K562 (cell line): Measurements from ENCODE around the gene HOXB5. TPM values are rescaled to one million over a fixed set of nuclear protein-coding genes. Genes with fewer than 3 reads are reported as not detected.

Experiments
- ATAC-seq: fragments of 200-7000 bp; cut with Tn5 transposase; 3 replicates; pipeline ENCODE4 v1.9.1; 2020; ENCODE audit warnings: moderate library complexity
- BruUV-seq: library from RNA; stranded (reverse); fragments of 400-500 nt; replicated peaks from 2 replicates; lab custom pipeline; 2021; lab: Mats Ljungman, UMichigan
- CTCF ChIA-PET: fragments of 300-600 bp; formaldehyde crosslinking; extraction: SDS; loops from one replicate; lab custom pipeline; 2021; ENCODE audit warnings: low intra/inter-chr PET ratio; lab: Yijun Ruan, JAX
- POLR2A ChIA-PET: fragments of 300-600, 350-650 bp; sonication (Branson Sonifier 250); formaldehyde crosslinking; extraction: SDS; loops from one replicate; lab custom pipeline; 2021; ENCODE audit warnings: antibody characterized with exemption, inconsistent platforms; lab: Yijun Ruan, JAX
- DNase-seq, 4 experiments: peaks; one replicate each; pipeline versions ENCODE4 v3.0.0 to v3.0.0-alpha.2; 2011 to 2018; ENCODE audit warnings: low spot score in 3 of 4, mixed read lengths in 3 of 4; ENCODE audit errors: extremely low read depth in 1 of 4
- FAIRE-seq: peaks from 2 replicates; lab custom pipeline; 2011; peaks lifted over from hg19 to GRCh38; lab: Jason Lieb, UNC
- H2AFZ ChIP-seq: 2 replicates; pipeline ENCODE4 v1.6.0; 2011; ENCODE audit warnings: low read depth, low read length, control low read depth, inconsistent platforms
- H3K27ac ChIP-seq: fragments of 200-600 bp; 3 replicates; pipeline ENCODE4 v1.8.0; 2011; ENCODE audit warnings: low read depth, mild to moderate bottlenecking, control low read depth, inconsistent platforms, low read length, moderate library complexity, mixed read lengths; ENCODE audit errors: extremely low read depth
- H3K27me3 ChIP-seq, 2 experiments: fragments of 300-600 bp in 1 of 2; 2 replicates in 1 of 2; 3 replicates in 1 of 2; pipeline versions ENCODE4 v1.6.0 to v1.8.0; 2011; ENCODE audit warnings: inconsistent platforms in 2 of 2, low read length in 2 of 2, mild to moderate bottlenecking in 1 of 2, mixed read lengths in 1 of 2, moderate library complexity in 1 of 2; ENCODE audit not compliant: control insufficient read depth in 2 of 2, insufficient read depth in 2 of 2
- H3K36me3 ChIP-seq: fragments of 300-600 bp; 3 replicates; pipeline ENCODE4 v1.8.0; 2011; ENCODE audit warnings: mild to moderate bottlenecking, low read length, inconsistent platforms; ENCODE audit not compliant: control insufficient read depth, insufficient read depth
- H3K4me1 ChIP-seq, 2 experiments: fragments of 200-600 bp in 1 of 2; replicated peaks in 1 of 2; 2 replicates in 1 of 2; 3 replicates in 1 of 2; pipeline versions ENCODE4 v1.5.1 to v1.8.0; 2011; ENCODE audit warnings: inconsistent platforms in 2 of 2, low read length in 2 of 2, mild to moderate bottlenecking in 1 of 2, mixed read lengths in 1 of 2, moderate library complexity in 1 of 2; ENCODE audit not compliant: control insufficient read depth in 2 of 2, insufficient read depth in 2 of 2
- H3K4me2 ChIP-seq: 2 replicates; pipeline ENCODE4 v1.6.1; 2011; ENCODE audit warnings: low read length, control low read depth, inconsistent platforms, mixed read lengths; ENCODE audit not compliant: insufficient read depth
- H3K4me3 ChIP-seq: fragments of 200-600 bp; sonication (generic), shearing (Covaris generic); 2 replicates; pipeline ENCODE4 v1.5.1; 2016; ENCODE audit warnings: control low read depth, inconsistent platforms
- H3K79me2 ChIP-seq: fragments of 200-600 bp; 3 replicates; pipeline ENCODE4 v1.8.0; 2011; ENCODE audit warnings: low read length, inconsistent platforms; ENCODE audit not compliant: control insufficient read depth, insufficient read depth
- H3K9ac ChIP-seq, 2 experiments: 2 replicates each; pipeline versions ENCODE4 v1.6.0 to v1.6.1; 2011; ENCODE audit warnings: low read depth in 2 of 2, low read length in 2 of 2, control low read depth in 1 of 2, inconsistent platforms in 1 of 2, mild to moderate bottlenecking in 1 of 2, mixed read lengths in 1 of 2; ENCODE audit not compliant: insufficient read depth in 1 of 2
- H3K9me1 ChIP-seq: one replicate; pipeline ENCODE4 v1.6.0; 2011; ENCODE audit warnings: inconsistent platforms, mild to moderate bottlenecking, low read length, moderate library complexity; ENCODE audit not compliant: control insufficient read depth, insufficient read depth
- H3K9me3 ChIP-seq: replicated peaks from 2 replicates; pipeline ENCODE4 v1.5.1; 2011; ENCODE audit warnings: low read depth, low read length, inconsistent platforms; ENCODE audit not compliant: control insufficient read depth, insufficient read depth
- H4K20me1 ChIP-seq: replicated peaks from 2 replicates; pipeline ENCODE4 v1.6.1; 2011; ENCODE audit warnings: low read length, inconsistent platforms, mixed read lengths; ENCODE audit not compliant: control insufficient read depth, insufficient read depth
- CBFA2T2 ChIP-seq: fragments of 450-650 bp; conservative IDR thresholded peaks from 2 replicates; pipeline ENCODE4 v1.6.1; 2017; ENCODE audit warnings: mild to moderate bottlenecking
- CTCF ChIP-seq, 3 experiments: IDR thresholded peaks in 2 of 3; conservative IDR thresholded peaks in 1 of 3; 2 replicates each; pipeline ENCODE4 v1.5.1; 2011 to 2012; ENCODE audit warnings: low read length in 3 of 3, mild to moderate bottlenecking in 3 of 3, control low read depth in 2 of 3, improper control_type of control experiment in 1 of 3, inconsistent platforms in 1 of 3, low read depth in 1 of 3, mixed read lengths in 1 of 3, moderate library complexity in 1 of 3; ENCODE audit not compliant: insufficient read depth in 2 of 3
- E2F6 ChIP-seq, 2 experiments: IDR thresholded peaks; 2 replicates each; pipeline ENCODE4 v1.6.1; 2011; ENCODE audit warnings: borderline replicate concordance in 1 of 2, control low read depth in 1 of 2, low read depth in 1 of 2, low read length in 1 of 2, mild to moderate bottlenecking in 1 of 2, mixed read lengths in 1 of 2, moderate library complexity in 1 of 2; ENCODE audit not compliant: insufficient read depth in 1 of 2, insufficient read length in 1 of 2, poor library complexity in 1 of 2, severe bottlenecking in 1 of 2; ENCODE audit errors: extremely low read depth in 1 of 2
- E4F1 ChIP-seq: fragments of 250-450 bp; sonication (Bioruptor Pico); IDR thresholded peaks from 2 replicates; pipeline ENCODE4 v1.5.0; 2021; ENCODE audit warnings: mild to moderate bottlenecking, borderline replicate concordance
- ELK3 ChIP-seq: fragments of 450-650 bp; formaldehyde crosslinking; IDR thresholded peaks from 2 replicates; pipeline ENCODE4 v1.4.0; 2020; ENCODE audit warnings: mild to moderate bottlenecking
- GABPB2 ChIP-seq: fragments of 250-450 bp; sonication (Bioruptor Pico); conservative IDR thresholded peaks from 2 replicates; pipeline ENCODE4 v1.5.1; 2021; ENCODE audit warnings: mild to moderate bottlenecking
- NFIC ChIP-seq: fragments of 450-650 bp; IDR thresholded peaks from 2 replicates; pipeline ENCODE4 v1.6.1; 2017; ENCODE audit warnings: mild to moderate bottlenecking, inconsistent platforms
- RFX1 ChIP-seq: fragments of 450-650 bp; IDR thresholded peaks from 2 replicates; pipeline ENCODE4 v1.6.1; 2016; ENCODE audit warnings: mild to moderate bottlenecking, moderate library complexity
- TAL1 ChIP-seq: fragments of 450-650 bp; IDR thresholded peaks from 2 replicates; pipeline ENCODE4 v1.6.1; 2016; ENCODE audit warnings: mild to moderate bottlenecking
- WGBS: fragments of 100-300 bp; shearing (Covaris generic); methylation state at CpG from one replicate; pipeline ENCODE4 v1.1.6; 2016; ENCODE audit warnings: low coverage, mixed read lengths; ENCODE audit not compliant: insufficient coverage; ENCODE audit errors: missing lambda C conversion rate; 5-methylcytosine and 5-hydroxymethylcytosine counted together
- in situ Hi-C: fragments of 300-500 bp; cut with MboI; formaldehyde crosslinking; loops from 4 replicates; pipeline ENCODE4 v1.15.0; 2018; ENCODE audit warnings: inconsistent platforms, mixed read lengths
- intact Hi-C: fragments of 100-400 bp; cut with micrococcal nuclease; formaldehyde crosslinking; loops from 2 replicates; pipeline ENCODE4 v1.14.2; 2022
- polyA plus RNA-seq, 8 experiments: library from polyadenylated mRNA; depleted of rRNA in 4 of 8; stranded (reverse) in 5 of 8; unstranded in 3 of 8; fragments of >200 nt; fragmentation: Nextera tagmentation in 2 of 8; fragmentation: Illumina TruSeq in 1 of 8; extraction: Ambion mirVana in 2 of 8; extraction: Trizol in 1 of 8; gene quantifications; 2 replicates each; pipeline versions ENCODE4 v1.2.1 to v1.2.3, GENCODE V29; 2011 to 2014; ENCODE audit warnings: inconsistent platforms in 1 of 8, missing spikeins in 1 of 8
- total RNA-seq, 7 experiments: library from RNA; depleted of rRNA in 6 of 7; stranded (reverse); fragments of >200 nt in 6 of 7; fragmentation: Illumina TruSeq in 2 of 7; extraction: Trizol in 2 of 7; gene quantifications; 2 replicates each; pipeline versions ENCODE4 v1.2.1 to v1.2.3, GENCODE V29; 2011 to 2021; ENCODE audit warnings: low replicate concordance in 1 of 7

The HOXB5 gene
- total and polyA plus RNA-seq, 9 of the 15 experiments (the other 6 are each of a cell fraction or from before 2014, with no cell fraction given), result 0.24 to 2.7 (median 0.65) TPM

GRCh38 chr17:48549914-48550501 lies 43.6 kb downstream of the HOXB5 start:
- H3K27ac ChIP-seq, result peak overlapping the region; percentile 10; the same call in 1 of the 3 replicates
- ChIA-PET POLR2A (interaction anchor here (0.6 to 2.5 kb wide), 6 partner anchors 9 to 299 kb away, joined by 3 to 8 read pairs (median 3); no protein-coding TSS in a partner anchor), CTCF (no interaction called here)
- no peak overlapping the region for H3K4me3 ChIP-seq
- H3K9me1 ChIP-seq, result no peaks in the 10 kb centered on the region
- peaks cover 37 to 61% of the 10 kb centered on the region in 2 experiments for H3K4me1 ChIP-seq
- BruUV-seq, result no TSS peak
- H3K36me3 ChIP-seq, result peaks cover 59% of the 10 kb centered on the region; the same call in 2 of the 3 replicates
- no peaks in the 10 kb centered on the region for H4K20me1 ChIP-seq
- H3K79me2 ChIP-seq, result peaks cover 71% of the 10 kb centered on the region
- H3K9ac ChIP-seq, result no peak overlapping the region; a peak in 1 of 4 replicates
- ATAC-seq, result no peak
- WGBS, result 90% methylated on average over 14 of the region's 18 CpGs
- FAIRE-seq, result no peak
- peak in 1 of 4 experiments; percentile 32 for DNase-seq
- intact Hi-C loops (loop anchor here (2.0 kb wide), 1 partner anchor 49 kb away; no protein-coding TSS in a partner anchor), in situ Hi-C loops (no loop called here)
- H3K4me2 ChIP-seq, result no peak overlapping the region
- H3K27me3 ChIP-seq, result no peaks in the 10 kb centered on the region
- H2AFZ ChIP-seq, result no peak overlapping the region
- H3K9me3 ChIP-seq, result no peaks in the 10 kb centered on the region
- TF ChIP-seq E4F1 (CRISPR knock-in tag) (no peak), ELK3 (CRISPR knock-in tag) (no peak), CTCF (IDR thresholded peaks at IDR 0.05 in 2 of 3, conservative IDR thresholded peaks at IDR 0.05 in 1 of 3; ENCODE audit: insufficient read depth in 2 of 3, low read depth in 1 of 3, low read length in 3 of 3) (0 out of 6 replicates have a peak, but pooled peaks of 1 of the 3 experiments have one; percentile 12), E2F6 (IDR thresholded peaks at IDR 0.05; ENCODE audit: borderline replicate concordance in 1 of 2, extremely low read depth in 1 of 2, insufficient read depth in 1 of 2, insufficient read length in 1 of 2, low read depth in 1 of 2, low read length in 1 of 2, poor library complexity in 1 of 2, severe bottlenecking in 1 of 2) (no peak), TAL1 (no peak), RFX1 (no peak), NFIC (0 out of 2 replicates have a peak, but pooled peaks have one; percentile 7), CBFA2T2 (no peak), GABPB2 (no peak)
